LNCAP (cell line): Measurements from ENCODE around the gene SECTM1.

ENCODE experiments used
- CTCF ChIP-seq: fragments of 450-650 bp; IDR thresholded peaks from 2 replicates; pipeline ENCODE4 v1.5.1; 2017; ENCODE audit warnings: mild to moderate bottlenecking

Gene SECTM1

GRCh38 chr17:82287868-82288801, 45.4 kb downstream of the SECTM1 start:
- TF ChIP-seq CTCF: no peak

- TF ChIP-seq CTCF: no peak
Observed at GRCh38 chr17:82287013-82287867, 46.3 kb downstream of the SECTM1 start.

GRCh38 chr17:82285141-82285540, 48.4 kb downstream of the SECTM1 start:
- TF ChIP-seq CTCF: no peak

GRCh38 chr17:82283208-82283749, 50.3 kb downstream of the SECTM1 start:
- no peak for TF ChIP-seq CTCF

- TF ChIP-seq CTCF: no peak
Observed at GRCh38 chr17:82282239-82283207, 51.0 kb downstream of the SECTM1 start.

GRCh38 chr17:82281502-82282238, 51.9 kb downstream of the SECTM1 start:
- TF ChIP-seq CTCF: no peak
